GM12878 (cell line): ENCODE results near the gene ANOS1. TPM values are rescaled to one million over a fixed set of nuclear protein-coding genes. Genes with fewer than 3 reads are reported as not detected.

ENCODE experiments used
- ATAC-seq: fragments of 200-7000 bp; cut with Tn5 transposase; 3 replicates; pipeline ENCODE4 v1.9.1; 2020; ENCODE audit warnings: mild to moderate bottlenecking, moderate library complexity
- BruUV-seq: library from RNA; stranded (reverse); fragments of 400-500 nt; replicated peaks from 2 replicates; lab custom pipeline; 2021; lab: Mats Ljungman, UMichigan
- CTCF ChIA-PET: fragments of 300-600 bp; sonication (Branson Sonifier 250); formaldehyde crosslinking; extraction: SDS; loops from one replicate; lab custom pipeline; 2021; ENCODE audit warnings: inconsistent platforms; lab: Yijun Ruan, JAX
- POLR2A ChIA-PET: fragments of 350-600 bp; formaldehyde crosslinking; extraction: SDS; loops from one replicate; lab custom pipeline; 2021; ENCODE audit warnings: inconsistent platforms; lab: Charles Lee
- RAD21 ChIA-PET: fragments of 300-600 bp; sonication (Branson Sonifier 250); formaldehyde crosslinking; loops from one replicate; lab custom pipeline; 2023; ENCODE audit warnings: antibody characterized with exemption; ENCODE audit not compliant: unreplicated experiment; lab: Charles Lee
- SMC1A ChIA-PET: fragments of 300-600 bp; sonication (Branson Sonifier 250); formaldehyde crosslinking; loops from one replicate; lab custom pipeline; 2023; ENCODE audit not compliant: unreplicated experiment, uncharacterized antibody; lab: Charles Lee
- DNase-seq: peaks from one replicate; pipeline ENCODE4 v3.0.0-alpha.2; 2011; ENCODE audit warnings: low read depth, low spot score
- FAIRE-seq: peaks from 3 replicates; lab custom pipeline; 2011; peaks lifted over from hg19 to GRCh38; lab: Jason Lieb, UNC
- H2AFZ ChIP-seq: 2 replicates; pipeline ENCODE4 v1.6.0; 2011; ENCODE audit warnings: low read depth, low read length, control low read depth; ENCODE audit not compliant: control insufficient read depth
- H3K27ac ChIP-seq: 2 replicates; pipeline ENCODE4 v1.5.1; 2011; ENCODE audit warnings: control low read depth; ENCODE audit not compliant: control insufficient read depth, insufficient read depth
- H3K27me3 ChIP-seq, 2 experiments: replicated peaks in 1 of 2; 2 replicates each; pipeline versions ENCODE4 v1.6.0 to v1.6.1; 2011; ENCODE audit warnings: low read length in 1 of 2; ENCODE audit not compliant: control insufficient read depth in 2 of 2, insufficient read depth in 2 of 2
- H3K36me3 ChIP-seq, 2 experiments: 2 replicates each; pipeline ENCODE4 v1.5.1; 2011; ENCODE audit warnings: low read length in 1 of 2; ENCODE audit not compliant: control insufficient read depth in 2 of 2, insufficient read depth in 2 of 2
- H3K4me1 ChIP-seq: 2 replicates; pipeline ENCODE4 v1.6.1; 2011; ENCODE audit warnings: mild to moderate bottlenecking, low read length, moderate library complexity, mixed read lengths; ENCODE audit not compliant: control insufficient read depth, insufficient read depth
- H3K4me2 ChIP-seq: 2 replicates; pipeline ENCODE4 v1.6.0; 2011; ENCODE audit warnings: control low read depth; ENCODE audit not compliant: control insufficient read depth, insufficient read depth
- H3K4me3 ChIP-seq: fragments of 200-600 bp; sonication (generic); 2 replicates; pipeline ENCODE4 v1.5.1; 2016
- H3K79me2 ChIP-seq: 2 replicates; pipeline ENCODE4 v1.6.0; 2011; ENCODE audit warnings: low read length; ENCODE audit not compliant: control insufficient read depth, insufficient read depth
- H3K9ac ChIP-seq: 2 replicates; pipeline ENCODE4 v1.8.0; 2011; ENCODE audit warnings: low read length, control low read depth, mixed read lengths; ENCODE audit not compliant: control insufficient read depth, insufficient read depth
- H3K9me3 ChIP-seq: replicated peaks from 3 replicates; pipeline ENCODE4 v1.5.1; 2011; ENCODE audit warnings: mild to moderate bottlenecking, low read length; ENCODE audit not compliant: control insufficient read depth, insufficient read depth
- H4K20me1 ChIP-seq: 2 replicates; pipeline ENCODE4 v1.6.0; 2011; ENCODE audit not compliant: control insufficient read depth, insufficient read depth
- CHD1 ChIP-seq: IDR thresholded peaks from 2 replicates; pipeline ENCODE4 v1.6.1; 2012; ENCODE audit warnings: low read depth, low read length, improper control_type of control experiment
- CREB1 ChIP-seq: IDR thresholded peaks from 2 replicates; pipeline ENCODE4 v1.6.1; 2012; ENCODE audit warnings: low read depth, mild to moderate bottlenecking, inconsistent platforms
- KAT2A ChIP-seq: conservative IDR thresholded peaks from 2 replicates; pipeline ENCODE4 v1.6.1; 2011; ENCODE audit warnings: low read depth, low read length; ENCODE audit not compliant: control insufficient read depth
- KDM1A ChIP-seq: fragments of 200-600 bp; sonication (generic); IDR thresholded peaks from 2 replicates; pipeline ENCODE4 v1.6.1; 2016; ENCODE audit warnings: borderline replicate concordance
- KLF5 ChIP-seq: fragments of 450-650 bp; IDR thresholded peaks from 2 replicates; pipeline ENCODE4 v1.6.1; 2014; ENCODE audit warnings: mild to moderate bottlenecking; ENCODE audit not compliant: partially characterized antibody
- POLR2AphosphoS5 ChIP-seq: IDR thresholded peaks from 2 replicates; pipeline ENCODE4 v1.6.1; 2011; ENCODE audit warnings: mild to moderate bottlenecking, low read length, inconsistent platforms
- RBBP5 ChIP-seq: fragments of 200-600 bp; sonication (generic); conservative IDR thresholded peaks from 2 replicates; pipeline ENCODE4 v1.6.1; 2016
- SIN3A ChIP-seq: IDR thresholded peaks from 2 replicates; pipeline ENCODE4 v1.6.1; 2012; ENCODE audit warnings: low read depth, low read length, improper control_type of control experiment
- TCF12 ChIP-seq: IDR thresholded peaks from 2 replicates; pipeline ENCODE4 v1.6.1; 2011; ENCODE audit warnings: low read depth, mild to moderate bottlenecking, low read length
- TCF3 ChIP-seq: IDR thresholded peaks from 2 replicates; pipeline ENCODE4 v1.6.1; 2012; ENCODE audit warnings: low read depth, mild to moderate bottlenecking, low read length, borderline replicate concordance; ENCODE audit not compliant: insufficient read depth
- WGBS: methylation state at CpG from one replicate; pipeline ENCODE4 v1.1.6; 2016; ENCODE audit warnings: low lambda C conversion rate; ENCODE audit not compliant: insufficient replicate concordance, insufficient coverage; ENCODE audit errors: missing lambda C conversion rate; 5-methylcytosine and 5-hydroxymethylcytosine counted together
- in situ Hi-C: fragments of 300-500 bp; cut with MboI; formaldehyde crosslinking; loops from 9 replicates; pipeline ENCODE4 v1.14.3; 2018; ENCODE audit warnings: mixed read lengths
- intact Hi-C: fragments of 100-400 bp; cut with micrococcal nuclease; formaldehyde crosslinking; loops from one replicate; pipeline ENCODE4 v1.14.2; 2022; ENCODE audit not compliant: unreplicated experiment
- polyA plus RNA-seq, 11 experiments: library from polyadenylated mRNA; depleted of rRNA in 4 of 11; unstranded in 6 of 11; stranded (reverse) in 5 of 11; fragments of >200 nt; fragmentation: Nextera tagmentation in 4 of 11; fragmentation: Illumina TruSeq in 1 of 11; extraction: Ambion mirVana in 4 of 11; extraction: Trizol in 1 of 11; gene quantifications; 1 replicate in 1 of 11; 2 replicates in 10 of 11; pipeline versions ENCODE4 v1.2.1 to v1.2.3, GENCODE V29; 2011 to 2016; ENCODE audit warnings: inconsistent platforms in 2 of 11, missing spikeins in 2 of 11, low read depth in 1 of 11
- total RNA-seq, 4 experiments: library from RNA; depleted of rRNA in 3 of 4; stranded (reverse); fragments of >200 nt in 3 of 4; fragmentation: Illumina TruSeq in 1 of 4; extraction: Trizol in 1 of 4; gene quantifications; 2 replicates each; pipeline versions ENCODE4 v1.2.1 to v1.2.3, GENCODE V29; 2013 to 2021
- TF ChIP-seq, protein P1 (sequence below): fragments of 150-350 bp; IDR thresholded peaks from 2 replicates; pipeline ENCODE4 v1.6.1; 2016; ENCODE audit warnings: low read depth, low read length
- TF ChIP-seq, protein P2 (sequence below): IDR thresholded peaks from 2 replicates; pipeline ENCODE4 v1.6.1; 2012; ENCODE audit warnings: low read depth, low read length, improper control_type of control experiment
- TF ChIP-seq, protein P3 (sequence below): fragments of 450-650 bp; IDR thresholded peaks from 2 replicates; pipeline ENCODE4 v1.6.1; 2018; ENCODE audit warnings: mild to moderate bottlenecking, low read depth, moderate library complexity; ENCODE audit not compliant: partially characterized antibody
- TF ChIP-seq, protein P4 (sequence below): IDR thresholded peaks from 2 replicates; pipeline ENCODE4 v1.6.1; 2012; ENCODE audit warnings: low read depth, low read length, improper control_type of control experiment
- TF ChIP-seq, protein P5 (sequence below): IDR thresholded peaks from 2 replicates; pipeline ENCODE4 v1.6.1; 2012; ENCODE audit warnings: low read length, inconsistent platforms

Gene ANOS1
- total and polyA plus RNA-seq, 10 of the 15 experiments (the other 5 are each of a cell fraction or from before 2014, with no cell fraction given), result under 0.01 to 4.0 (median 0.03) TPM; not detected in 3

DNA sequence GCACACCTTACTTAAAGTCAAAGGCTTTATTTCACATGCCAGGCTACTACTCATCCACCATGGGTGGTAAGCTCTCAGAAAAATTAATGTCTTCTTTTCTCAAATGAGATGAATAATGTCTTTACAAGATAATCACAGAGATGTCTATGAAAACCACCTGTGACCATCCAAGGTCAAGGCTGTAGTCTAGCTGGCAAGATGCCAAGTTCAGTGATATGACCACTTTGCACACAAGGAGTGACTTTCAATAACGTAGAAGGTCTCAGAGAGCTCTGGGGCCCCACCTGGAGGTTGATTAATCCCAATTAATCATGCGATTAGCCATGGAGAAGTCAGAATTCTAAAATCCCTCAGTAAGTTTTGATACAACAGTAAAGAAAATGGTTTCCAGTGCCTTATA lies 20.5 kb downstream of the ANOS1 start (continued):
- TF ChIP-seq, protein P1, sequence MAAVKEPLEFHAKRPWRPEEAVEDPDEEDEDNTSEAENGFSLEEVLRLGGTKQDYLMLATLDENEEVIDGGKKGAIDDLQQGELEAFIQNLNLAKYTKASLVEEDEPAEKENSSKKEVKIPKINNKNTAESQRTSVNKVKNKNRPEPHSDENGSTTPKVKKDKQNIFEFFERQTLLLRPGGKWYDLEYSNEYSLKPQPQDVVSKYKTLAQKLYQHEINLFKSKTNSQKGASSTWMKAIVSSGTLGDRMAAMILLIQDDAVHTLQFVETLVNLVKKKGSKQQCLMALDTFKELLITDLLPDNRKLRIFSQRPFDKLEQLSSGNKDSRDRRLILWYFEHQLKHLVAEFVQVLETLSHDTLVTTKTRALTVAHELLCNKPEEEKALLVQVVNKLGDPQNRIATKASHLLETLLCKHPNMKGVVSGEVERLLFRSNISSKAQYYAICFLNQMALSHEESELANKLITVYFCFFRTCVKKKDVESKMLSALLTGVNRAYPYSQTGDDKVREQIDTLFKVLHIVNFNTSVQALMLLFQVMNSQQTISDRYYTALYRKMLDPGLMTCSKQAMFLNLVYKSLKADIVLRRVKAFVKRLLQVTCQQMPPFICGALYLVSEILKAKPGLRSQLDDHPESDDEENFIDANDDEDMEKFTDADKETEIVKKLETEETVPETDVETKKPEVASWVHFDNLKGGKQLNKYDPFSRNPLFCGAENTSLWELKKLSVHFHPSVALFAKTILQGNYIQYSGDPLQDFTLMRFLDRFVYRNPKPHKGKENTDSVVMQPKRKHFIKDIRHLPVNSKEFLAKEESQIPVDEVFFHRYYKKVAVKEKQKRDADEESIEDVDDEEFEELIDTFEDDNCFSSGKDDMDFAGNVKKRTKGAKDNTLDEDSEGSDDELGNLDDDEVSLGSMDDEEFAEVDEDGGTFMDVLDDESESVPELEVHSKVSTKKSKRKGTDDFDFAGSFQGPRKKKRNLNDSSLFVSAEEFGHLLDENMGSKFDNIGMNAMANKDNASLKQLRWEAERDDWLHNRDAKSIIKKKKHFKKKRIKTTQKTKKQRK, result no peak
- no peak for TF ChIP-seq CHD1
- TF ChIP-seq, protein P2, sequence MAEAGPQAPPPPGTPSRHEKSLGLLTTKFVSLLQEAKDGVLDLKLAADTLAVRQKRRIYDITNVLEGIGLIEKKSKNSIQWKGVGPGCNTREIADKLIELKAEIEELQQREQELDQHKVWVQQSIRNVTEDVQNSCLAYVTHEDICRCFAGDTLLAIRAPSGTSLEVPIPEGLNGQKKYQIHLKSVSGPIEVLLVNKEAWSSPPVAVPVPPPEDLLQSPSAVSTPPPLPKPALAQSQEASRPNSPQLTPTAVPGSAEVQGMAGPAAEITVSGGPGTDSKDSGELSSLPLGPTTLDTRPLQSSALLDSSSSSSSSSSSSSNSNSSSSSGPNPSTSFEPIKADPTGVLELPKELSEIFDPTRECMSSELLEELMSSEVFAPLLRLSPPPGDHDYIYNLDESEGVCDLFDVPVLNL, result no peak
- no peak for TF ChIP-seq KLF5
- no peak for TF ChIP-seq SIN3A
- TF ChIP-seq KDM1A, result no peak
- no peak for TF ChIP-seq KAT2A
- no peak for TF ChIP-seq TCF12
- TF ChIP-seq, all 136 proteins: peak for 0

DNA sequence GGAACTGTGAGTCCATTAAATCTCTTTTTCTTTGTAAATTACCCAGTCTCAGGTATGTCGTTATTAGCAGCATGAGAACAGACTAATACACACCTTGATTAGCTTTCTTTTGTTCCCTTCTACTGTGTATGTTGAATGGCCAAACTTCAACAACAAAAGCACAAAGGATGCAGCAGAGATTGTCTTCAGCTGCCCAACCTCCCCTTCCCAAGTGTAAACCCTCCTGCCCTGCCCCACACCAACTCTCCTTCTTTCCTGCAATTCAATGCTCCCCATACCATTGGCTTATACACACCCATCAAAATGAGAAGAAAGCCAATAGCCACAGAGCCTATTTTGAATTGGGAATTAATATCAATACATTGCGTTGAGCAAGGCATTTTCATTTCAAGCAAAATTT lies 27.8 kb downstream of the ANOS1 start:
- ATAC-seq (no peak), DNase-seq (no peak), FAIRE-seq (no peak)
- TF ChIP-seq, protein P3, sequence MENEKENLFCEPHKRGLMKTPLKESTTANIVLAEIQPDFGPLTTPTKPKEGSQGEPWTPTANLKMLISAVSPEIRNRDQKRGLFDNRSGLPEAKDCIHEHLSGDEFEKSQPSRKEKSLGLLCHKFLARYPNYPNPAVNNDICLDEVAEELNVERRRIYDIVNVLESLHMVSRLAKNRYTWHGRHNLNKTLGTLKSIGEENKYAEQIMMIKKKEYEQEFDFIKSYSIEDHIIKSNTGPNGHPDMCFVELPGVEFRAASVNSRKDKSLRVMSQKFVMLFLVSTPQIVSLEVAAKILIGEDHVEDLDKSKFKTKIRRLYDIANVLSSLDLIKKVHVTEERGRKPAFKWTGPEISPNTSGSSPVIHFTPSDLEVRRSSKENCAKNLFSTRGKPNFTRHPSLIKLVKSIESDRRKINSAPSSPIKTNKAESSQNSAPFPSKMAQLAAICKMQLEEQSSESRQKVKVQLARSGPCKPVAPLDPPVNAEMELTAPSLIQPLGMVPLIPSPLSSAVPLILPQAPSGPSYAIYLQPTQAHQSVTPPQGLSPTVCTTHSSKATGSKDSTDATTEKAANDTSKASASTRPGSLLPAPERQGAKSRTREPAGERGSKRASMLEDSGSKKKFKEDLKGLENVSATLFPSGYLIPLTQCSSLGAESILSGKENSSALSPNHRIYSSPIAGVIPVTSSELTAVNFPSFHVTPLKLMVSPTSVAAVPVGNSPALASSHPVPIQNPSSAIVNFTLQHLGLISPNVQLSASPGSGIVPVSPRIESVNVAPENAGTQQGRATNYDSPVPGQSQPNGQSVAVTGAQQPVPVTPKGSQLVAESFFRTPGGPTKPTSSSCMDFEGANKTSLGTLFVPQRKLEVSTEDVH, result no peak
- TF ChIP-seq POLR2AphosphoS5 (no peak), RBBP5 (no peak), TCF3 (no peak), CREB1 (no peak)
- TF ChIP-seq, protein P4, sequence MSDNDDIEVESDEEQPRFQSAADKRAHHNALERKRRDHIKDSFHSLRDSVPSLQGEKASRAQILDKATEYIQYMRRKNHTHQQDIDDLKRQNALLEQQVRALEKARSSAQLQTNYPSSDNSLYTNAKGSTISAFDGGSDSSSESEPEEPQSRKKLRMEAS, result no peak
- TF ChIP-seq, protein P5, sequence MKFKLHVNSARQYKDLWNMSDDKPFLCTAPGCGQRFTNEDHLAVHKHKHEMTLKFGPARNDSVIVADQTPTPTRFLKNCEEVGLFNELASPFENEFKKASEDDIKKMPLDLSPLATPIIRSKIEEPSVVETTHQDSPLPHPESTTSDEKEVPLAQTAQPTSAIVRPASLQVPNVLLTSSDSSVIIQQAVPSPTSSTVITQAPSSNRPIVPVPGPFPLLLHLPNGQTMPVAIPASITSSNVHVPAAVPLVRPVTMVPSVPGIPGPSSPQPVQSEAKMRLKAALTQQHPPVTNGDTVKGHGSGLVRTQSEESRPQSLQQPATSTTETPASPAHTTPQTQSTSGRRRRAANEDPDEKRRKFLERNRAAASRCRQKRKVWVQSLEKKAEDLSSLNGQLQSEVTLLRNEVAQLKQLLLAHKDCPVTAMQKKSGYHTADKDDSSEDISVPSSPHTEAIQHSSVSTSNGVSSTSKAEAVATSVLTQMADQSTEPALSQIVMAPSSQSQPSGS, result no peak
- ChIA-PET CTCF (no interaction called here), SMC1A (no interaction called here), RAD21 (no interaction called here), POLR2A (no interaction called here)
- no peaks in the 10 kb centered on the region for H3K9me3 ChIP-seq
- H3K4me3 ChIP-seq, result no peak overlapping the region
- no peaks in the 10 kb centered on the region for H3K4me1 ChIP-seq
- 14% methylated on average over 2 of the region's 2 CpGs for WGBS
- no peak overlapping the region for H3K4me2 ChIP-seq
- H3K27me3 ChIP-seq, result no peaks in the 10 kb centered on the region
- H4K20me1 ChIP-seq, result no peaks in the 10 kb centered on the region
- no peaks in the 10 kb centered on the region for H3K79me2 ChIP-seq
- no peak overlapping the region for H3K9ac ChIP-seq
- no TSS peak for BruUV-seq
- in situ Hi-C loops, result no loop called here
- no peak overlapping the region for H2AFZ ChIP-seq
- no peak overlapping the region for H3K27ac ChIP-seq
- H3K36me3 ChIP-seq, result no peaks in the 10 kb centered on the region
- intact Hi-C loops, result no loop called here
